Mammary epithelial cell (primary cell): ENCODE results near the gene TXNRD3.

Source experiments
- CTCF ChIP-seq, 2 donors: IDR thresholded peaks in 1 of 2; conservative IDR thresholded peaks in 1 of 2; 2 replicates each; pipeline ENCODE4 v1.5.1; 2011 to 2012; ENCODE audit warnings: inconsistent platforms in 2 of 2, low read length in 2 of 2, mild to moderate bottlenecking in 2 of 2, control low read depth in 1 of 2, low read depth in 1 of 2; ENCODE audit not compliant: insufficient read depth in 1 of 2; ENCODE audit errors: extremely low read depth in 1 of 2
- EZH2 ChIP-seq: IDR thresholded peaks from 2 replicates; pipeline ENCODE4 v1.6.1; 2012; ENCODE audit warnings: low read length, inconsistent platforms, borderline replicate concordance

GRCh38 chr3:126558336-126559071 is 96.4 kb downstream of the TXNRD3 start, which contains the start of gene C3orf22:
- no peak for TF ChIP-seq CTCF (conservative IDR thresholded peaks at IDR 0.05 in 1 of 2, IDR thresholded peaks at IDR 0.05 in 1 of 2; ENCODE audit: extremely low read depth in 1 of 2, insufficient read depth in 1 of 2, low read depth in 1 of 2, low read length in 2 of 2)
- no peak for TF ChIP-seq EZH2
